ENCODE data around the gene HTR3B.

DNA sequence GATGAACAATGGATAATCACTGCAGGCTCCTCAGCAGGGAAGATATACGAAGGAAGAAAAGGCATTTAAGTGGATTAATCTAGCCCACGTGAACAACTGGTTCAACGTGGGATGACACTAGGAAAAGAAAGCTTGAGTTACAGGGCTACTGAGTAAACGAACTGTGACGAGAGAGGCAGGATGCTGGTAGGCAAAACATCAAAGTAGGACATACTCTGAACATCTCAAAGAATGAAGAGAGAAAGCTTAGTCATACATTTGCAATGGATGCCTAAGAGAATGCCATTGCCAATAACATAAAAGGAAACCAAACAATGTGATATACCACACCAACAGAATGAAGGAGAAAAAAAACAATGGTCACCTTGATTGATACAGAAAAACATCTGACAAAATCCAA lies 42.2 kb upstream of the HTR3B start:
- TF ChIP-seq, protein P1, sequence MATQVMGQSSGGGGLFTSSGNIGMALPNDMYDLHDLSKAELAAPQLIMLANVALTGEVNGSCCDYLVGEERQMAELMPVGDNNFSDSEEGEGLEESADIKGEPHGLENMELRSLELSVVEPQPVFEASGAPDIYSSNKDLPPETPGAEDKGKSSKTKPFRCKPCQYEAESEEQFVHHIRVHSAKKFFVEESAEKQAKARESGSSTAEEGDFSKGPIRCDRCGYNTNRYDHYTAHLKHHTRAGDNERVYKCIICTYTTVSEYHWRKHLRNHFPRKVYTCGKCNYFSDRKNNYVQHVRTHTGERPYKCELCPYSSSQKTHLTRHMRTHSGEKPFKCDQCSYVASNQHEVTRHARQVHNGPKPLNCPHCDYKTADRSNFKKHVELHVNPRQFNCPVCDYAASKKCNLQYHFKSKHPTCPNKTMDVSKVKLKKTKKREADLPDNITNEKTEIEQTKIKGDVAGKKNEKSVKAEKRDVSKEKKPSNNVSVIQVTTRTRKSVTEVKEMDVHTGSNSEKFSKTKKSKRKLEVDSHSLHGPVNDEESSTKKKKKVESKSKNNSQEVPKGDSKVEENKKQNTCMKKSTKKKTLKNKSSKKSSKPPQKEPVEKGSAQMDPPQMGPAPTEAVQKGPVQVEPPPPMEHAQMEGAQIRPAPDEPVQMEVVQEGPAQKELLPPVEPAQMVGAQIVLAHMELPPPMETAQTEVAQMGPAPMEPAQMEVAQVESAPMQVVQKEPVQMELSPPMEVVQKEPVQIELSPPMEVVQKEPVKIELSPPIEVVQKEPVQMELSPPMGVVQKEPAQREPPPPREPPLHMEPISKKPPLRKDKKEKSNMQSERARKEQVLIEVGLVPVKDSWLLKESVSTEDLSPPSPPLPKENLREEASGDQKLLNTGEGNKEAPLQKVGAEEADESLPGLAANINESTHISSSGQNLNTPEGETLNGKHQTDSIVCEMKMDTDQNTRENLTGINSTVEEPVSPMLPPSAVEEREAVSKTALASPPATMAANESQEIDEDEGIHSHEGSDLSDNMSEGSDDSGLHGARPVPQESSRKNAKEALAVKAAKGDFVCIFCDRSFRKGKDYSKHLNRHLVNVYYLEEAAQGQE (IDR thresholded peaks at IDR 0.05; ENCODE audit: insufficient read depth in 1 of 2, low read depth in 2 of 2, low read length in 2 of 2), result no peak
- TF ChIP-seq TAF1 (IDR thresholded peaks at IDR 0.05; ENCODE audit: borderline replicate concordance, insufficient read depth, low read length) (no peak), POLR2AphosphoS5 (IDR thresholded peaks at IDR 0.05; ENCODE audit: low read depth, low read length) (no peak), FOXP2 (optimal IDR thresholded peaks at IDR 0.05; ENCODE audit: borderline replicate concordance, extremely low read depth, extremely low read length, insufficient read depth) (no peak), SIN3A (IDR thresholded peaks at IDR 0.05; ENCODE audit: borderline replicate concordance, insufficient read depth, low read length) (no peak)
